ENCODE results near the gene COQ10B.
"Not testable (repeated sequence)": the region's sequence is repeated elsewhere in the genome, so short reads cannot be mapped to it uniquely, and the experiment has no call there.

COQ10B gene

DNA sequence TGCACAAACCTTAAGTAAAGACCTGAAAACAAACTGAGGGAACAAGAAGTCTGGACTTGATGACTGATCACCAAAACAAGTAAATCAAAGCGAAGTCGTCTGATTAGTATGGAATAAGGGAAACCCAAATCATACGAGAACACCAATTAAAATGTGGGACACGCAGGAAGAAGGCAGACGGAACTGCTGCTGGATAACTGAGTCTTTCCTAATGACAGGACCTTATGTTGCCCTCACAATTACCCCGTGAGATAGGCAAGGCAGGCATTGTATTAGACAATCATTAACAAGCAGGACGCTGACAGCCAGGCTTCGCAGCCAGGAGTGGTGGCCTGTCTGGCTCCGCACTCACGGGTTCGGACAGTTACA lies 614 bp upstream of the COQ10B start:
- no peak for DNase-seq (ENCODE audit: low read depth)

- peak; percentile 87 for DNase-seq (ENCODE audit: low read depth)
Observed at GRCh38 chr2:197453914-197454398, 604 bp downstream of the COQ10B start.

- DNase-seq (ENCODE audit: low read depth): no peak
Observed at GRCh38 chr2:197454923-197455322, 1.6 kb downstream of the COQ10B start.

- DNase-seq (ENCODE audit: low read depth): no peak
Observed at GRCh38 chr2:197455428-197455827, 2.1 kb downstream of the COQ10B start.

DNA sequence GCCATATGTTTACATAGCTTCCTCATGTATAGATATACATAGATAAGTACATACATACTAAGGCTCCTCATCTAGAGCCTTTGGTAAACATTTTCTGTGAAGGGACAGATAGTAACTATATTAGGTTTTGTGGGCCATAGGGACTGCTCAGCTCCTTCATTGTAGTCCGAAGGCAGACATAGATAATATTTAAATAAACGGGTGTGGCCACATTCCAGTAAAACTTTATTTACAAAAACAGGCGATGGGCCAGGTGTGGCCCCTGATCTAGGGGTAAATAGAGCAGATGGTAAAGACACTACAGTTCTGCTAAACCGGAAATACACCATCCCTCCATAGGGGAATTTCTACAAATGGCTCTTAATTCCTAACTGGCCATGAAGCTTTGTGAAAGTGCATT lies 7.3 kb downstream of the COQ10B start:
- DNase-seq (ENCODE audit: low read depth): no peak

- DNase-seq (ENCODE audit: low read depth): no peak
Observed at GRCh38 chr2:197461057-197461456, 7.7 kb downstream of the COQ10B start.

GRCh38 chr2:197464175-197464574 lies 10.8 kb downstream of the COQ10B start:
- DNase-seq (ENCODE audit: low read depth): no peak

- no peak for DNase-seq (ENCODE audit: low read depth)
Observed at GRCh38 chr2:197472166-197472565, 18.8 kb downstream of the COQ10B start.

DNA sequence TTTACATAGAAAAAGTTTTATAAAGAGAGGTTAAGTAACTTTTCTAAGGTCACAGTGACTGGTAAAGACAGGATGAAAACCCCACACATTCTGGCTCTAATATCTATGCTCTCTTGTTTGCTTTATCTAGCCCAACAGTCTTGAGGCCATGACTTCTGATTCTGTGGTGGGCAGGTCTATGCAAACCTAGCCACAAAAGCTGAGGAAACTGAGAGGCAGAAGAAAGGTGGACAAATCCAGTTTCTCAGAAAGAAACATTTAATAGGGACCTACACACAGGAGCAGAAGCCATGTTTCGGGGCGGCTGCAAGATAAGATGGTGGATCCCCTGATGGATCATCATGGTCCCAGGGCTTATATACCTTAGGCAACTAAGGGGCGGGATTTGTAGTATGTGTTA lies 24.4 kb downstream of the COQ10B start:
- no peak for DNase-seq (ENCODE audit: low read depth)

DNA sequence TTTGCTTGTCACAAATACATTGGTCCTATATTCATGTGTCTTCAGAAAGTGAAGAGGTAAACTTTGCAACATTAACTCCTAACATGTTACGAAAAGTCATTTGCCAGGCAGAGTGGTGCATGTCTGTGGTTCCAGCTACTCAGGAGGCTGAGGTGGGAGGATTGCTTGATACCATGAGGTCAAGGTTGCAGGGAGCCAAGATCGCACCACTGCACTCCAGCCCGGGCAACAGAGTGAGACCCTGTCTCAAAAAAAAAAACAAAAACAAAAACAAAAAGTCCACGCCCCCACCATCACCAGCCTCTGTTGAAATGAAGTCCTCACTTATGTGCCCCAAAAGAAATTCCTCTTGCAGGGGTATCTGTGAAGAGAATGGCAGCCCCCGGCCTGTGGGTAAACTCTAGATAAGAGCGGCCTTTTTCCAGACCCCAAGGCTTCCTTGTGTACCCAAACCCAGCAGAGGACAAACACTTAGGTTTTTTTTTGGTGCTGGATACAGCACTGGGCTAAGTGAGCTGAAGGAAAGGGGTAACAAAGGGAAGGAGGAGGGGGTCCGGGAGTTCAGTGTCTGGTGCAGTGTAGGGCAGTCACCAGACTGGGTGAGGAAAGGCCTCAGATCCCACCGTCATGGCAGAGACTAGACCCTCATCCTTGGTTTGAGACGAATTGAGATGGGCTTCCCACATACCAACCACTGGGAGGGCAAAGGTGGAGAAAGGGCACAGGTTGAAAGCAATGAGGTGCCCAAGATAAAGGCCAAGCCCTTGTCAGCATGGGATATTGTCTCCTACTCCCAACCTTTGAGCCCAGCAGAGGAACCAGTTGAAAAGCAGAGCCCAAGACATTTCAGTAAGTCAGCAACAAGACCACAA lies 27.0 kb downstream of the COQ10B start:
- DNase-seq (ENCODE audit: low read depth): no peak

- DNase-seq (ENCODE audit: low read depth): not testable (repeated sequence)
Observed at GRCh38 chr2:197484248-197484647, 30.9 kb downstream of the COQ10B start.

- no peak for DNase-seq (ENCODE audit: low read depth)
Observed at GRCh38 chr2:197486175-197486574, 32.8 kb downstream of the COQ10B start.

- DNase-seq (ENCODE audit: low read depth): no peak
Observed at GRCh38 chr2:197487385-197487784, 34.0 kb downstream of the COQ10B start.

DNA sequence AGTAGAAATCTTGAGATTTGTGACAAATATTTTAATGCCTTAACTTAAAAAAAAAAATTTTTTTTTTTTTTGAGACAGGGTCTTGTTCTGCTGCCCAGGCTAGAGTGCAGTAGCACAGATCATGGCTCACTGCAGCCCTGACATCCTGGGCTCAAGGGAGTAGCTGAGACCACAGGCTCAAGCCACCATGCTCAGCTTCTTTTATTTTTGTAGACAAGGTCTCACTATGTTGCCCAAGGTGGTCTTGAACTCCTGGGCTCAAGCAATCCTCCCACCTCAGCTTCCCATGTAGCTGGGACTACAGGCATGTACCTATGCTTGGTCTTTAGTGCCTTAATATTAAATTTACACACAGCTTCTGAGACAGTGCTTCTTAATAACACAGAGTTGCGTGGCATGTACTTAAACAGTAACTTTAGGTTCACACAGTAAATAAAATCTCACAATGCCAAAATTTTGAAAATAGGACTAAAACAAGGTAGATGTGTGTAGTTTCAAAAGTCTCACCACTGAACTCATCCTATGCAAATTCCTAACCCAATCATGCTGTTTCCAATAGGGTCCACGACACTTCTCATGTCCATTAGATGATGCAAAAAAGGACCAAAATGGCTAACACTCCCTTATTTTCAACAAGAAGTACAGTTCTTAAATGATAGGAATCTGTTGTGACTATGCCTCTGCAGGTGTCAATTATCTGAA lies 42.2 kb downstream of the COQ10B start:
- no peak for DNase-seq (ENCODE audit: low read depth)

DNA sequence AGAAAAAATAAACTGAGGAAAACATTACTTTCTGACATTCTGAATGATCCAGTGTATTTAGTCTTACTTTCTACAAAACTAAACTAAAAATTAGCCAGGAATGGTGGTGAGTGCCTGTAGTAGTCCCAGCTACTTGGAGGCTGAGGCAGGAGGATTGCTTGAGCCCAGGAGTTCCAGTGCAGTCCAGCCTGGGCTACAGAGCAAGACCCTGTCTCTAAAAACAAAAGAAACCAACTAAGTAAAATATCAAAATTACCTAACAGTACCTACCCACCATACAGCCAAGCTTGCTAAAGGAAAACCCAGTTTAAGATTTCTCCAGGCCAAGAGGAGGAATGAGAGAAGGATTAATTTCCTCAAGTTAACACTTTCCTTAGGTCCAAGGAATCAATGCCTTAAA lies 43.3 kb downstream of the COQ10B start:
- DNase-seq (ENCODE audit: low read depth): no peak

DNA sequence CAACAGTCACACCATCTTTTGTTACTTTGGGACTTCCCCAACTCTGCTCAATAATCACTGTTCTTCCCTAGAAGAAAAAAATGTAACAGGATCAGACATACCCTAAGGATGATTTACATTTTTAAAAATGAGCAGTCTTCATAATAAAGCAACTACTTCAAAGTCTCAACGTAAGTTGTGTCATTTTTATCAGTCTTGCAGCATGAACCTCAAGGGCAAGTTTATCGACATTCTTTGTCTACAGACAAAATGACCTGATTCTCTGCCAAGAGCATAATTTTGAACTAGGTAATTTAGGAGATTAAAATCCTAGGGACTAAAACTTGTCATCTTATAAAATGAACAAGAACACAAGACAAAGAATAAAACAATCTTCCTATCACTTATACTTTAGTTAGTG lies 44.0 kb downstream of the COQ10B start:
- DNase-seq (ENCODE audit: low read depth): no peak

DNA sequence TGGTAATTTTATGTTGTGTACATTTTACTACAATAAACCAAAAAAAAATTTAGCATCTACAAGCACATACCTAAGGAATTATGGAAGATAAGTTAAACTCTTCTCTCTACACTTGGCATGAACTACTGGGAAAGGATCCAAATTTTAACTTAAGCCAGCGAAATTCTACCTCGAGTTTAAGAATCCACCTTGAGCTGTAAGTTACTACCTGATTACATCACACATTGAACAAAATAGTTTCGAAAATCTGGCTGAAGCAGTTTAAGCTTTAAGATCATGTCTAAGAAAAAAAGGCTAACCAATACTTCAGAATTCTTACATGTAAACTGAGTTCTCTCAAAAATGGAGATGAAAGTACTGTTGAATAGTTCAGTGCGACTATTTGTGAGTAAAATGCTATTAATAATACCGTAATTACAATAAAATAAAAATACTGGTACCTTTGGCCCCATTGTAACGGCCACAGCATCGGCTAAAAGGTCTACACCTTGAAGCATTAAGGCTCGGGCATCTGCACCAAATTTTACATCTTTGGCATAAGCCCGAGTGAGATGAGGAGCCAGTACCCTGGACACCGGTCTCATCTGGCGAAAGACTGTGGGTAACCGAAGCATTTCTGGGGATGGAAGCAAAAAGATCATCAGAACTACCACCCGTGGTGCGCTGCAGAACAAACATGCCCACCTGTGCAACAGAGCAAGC lies 45.0 kb downstream of the COQ10B start:
- DNase-seq (ENCODE audit: low read depth): no peak

DNA sequence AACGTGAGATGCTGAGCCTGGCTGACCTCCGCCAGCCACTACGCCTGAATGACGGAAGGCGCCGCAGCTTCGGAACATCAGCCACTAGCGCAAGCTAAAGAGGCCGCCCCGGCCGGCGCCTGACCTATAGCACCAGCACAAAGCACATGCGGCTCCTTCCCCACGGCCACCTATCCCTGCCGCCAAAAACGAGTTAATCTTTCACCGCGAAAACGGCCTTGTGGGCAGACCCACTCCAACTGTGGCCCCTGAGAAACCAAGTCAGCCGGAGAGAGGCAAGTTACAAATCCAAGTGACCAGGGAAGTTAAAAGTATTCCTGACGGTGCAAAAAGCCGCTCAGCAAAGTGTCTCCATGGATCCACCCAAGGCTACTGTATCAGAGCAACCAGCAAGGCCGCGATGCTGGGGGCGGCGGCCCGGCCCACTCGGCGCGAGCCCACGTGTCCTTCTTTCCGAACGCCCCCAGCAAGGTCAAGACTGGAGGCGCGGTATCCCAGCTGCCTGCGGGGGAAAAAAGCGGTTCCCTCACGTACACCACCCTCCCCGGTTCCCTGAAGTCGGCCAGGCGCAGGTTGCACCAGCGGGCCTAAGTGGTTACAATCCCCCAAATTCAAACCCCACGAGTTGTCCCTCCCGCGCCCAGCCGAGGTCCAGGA lies 45.7 kb downstream of the COQ10B start:
- DNase-seq (ENCODE audit: low read depth): no peak

- DNase-seq (ENCODE audit: low read depth): peak; percentile 100
Observed at GRCh38 chr2:197499594-197500502, 46.5 kb downstream of the COQ10B start, which contains the start of the genes HSPD1 and HSPE1. TSS of gene HSPD1 (minus strand) at chr2:197499840. CDS start at chr2:197498848, 992 bp downstream. TSS of gene HSPE1 (plus strand) at chr2:197500379. CDS start at chr2:197500437, 58 bp downstream.

- no peak for DNase-seq (ENCODE audit: low read depth)
Observed at GRCh38 chr2:197500503-197501131, 47.3 kb downstream of the COQ10B start.

All from GM04504 (cell line).